K562 (cell line): ENCODE results near the gene ZMYM2. TPM values are rescaled to one million over a fixed set of nuclear protein-coding genes. Genes with fewer than 3 reads are reported as not detected.

Experiments
- ATAC-seq: fragments of 200-7000 bp; cut with Tn5 transposase; 3 replicates; pipeline ENCODE4 v1.9.1; 2020; ENCODE audit warnings: moderate library complexity
- BruUV-seq: library from RNA; stranded (reverse); fragments of 400-500 nt; replicated peaks from 2 replicates; lab custom pipeline; 2021; lab: Mats Ljungman, UMichigan
- CTCF ChIA-PET: fragments of 300-600 bp; formaldehyde crosslinking; extraction: SDS; loops from one replicate; lab custom pipeline; 2021; ENCODE audit warnings: low intra/inter-chr PET ratio; lab: Yijun Ruan, JAX
- POLR2A ChIA-PET: fragments of 300-600, 350-650 bp; sonication (Branson Sonifier 250); formaldehyde crosslinking; extraction: SDS; loops from one replicate; lab custom pipeline; 2021; ENCODE audit warnings: antibody characterized with exemption, inconsistent platforms; lab: Yijun Ruan, JAX
- DNase-seq, 4 experiments: peaks; one replicate each; pipeline versions ENCODE4 v3.0.0 to v3.0.0-alpha.2; 2011 to 2018; ENCODE audit warnings: low spot score in 3 of 4, mixed read lengths in 3 of 4; ENCODE audit errors: extremely low read depth in 1 of 4
- FAIRE-seq: peaks from 2 replicates; lab custom pipeline; 2011; peaks lifted over from hg19 to GRCh38; lab: Jason Lieb, UNC
- H2AFZ ChIP-seq: 2 replicates; pipeline ENCODE4 v1.6.0; 2011; ENCODE audit warnings: low read depth, low read length, control low read depth, inconsistent platforms
- H3K27ac ChIP-seq: fragments of 200-600 bp; 3 replicates; pipeline ENCODE4 v1.8.0; 2011; ENCODE audit warnings: low read depth, mild to moderate bottlenecking, control low read depth, inconsistent platforms, low read length, moderate library complexity, mixed read lengths; ENCODE audit errors: extremely low read depth
- H3K27me3 ChIP-seq, 2 experiments: fragments of 300-600 bp in 1 of 2; 2 replicates in 1 of 2; 3 replicates in 1 of 2; pipeline versions ENCODE4 v1.6.0 to v1.8.0; 2011; ENCODE audit warnings: inconsistent platforms in 2 of 2, low read length in 2 of 2, mild to moderate bottlenecking in 1 of 2, mixed read lengths in 1 of 2, moderate library complexity in 1 of 2; ENCODE audit not compliant: control insufficient read depth in 2 of 2, insufficient read depth in 2 of 2
- H3K36me3 ChIP-seq: fragments of 300-600 bp; 3 replicates; pipeline ENCODE4 v1.8.0; 2011; ENCODE audit warnings: mild to moderate bottlenecking, low read length, inconsistent platforms; ENCODE audit not compliant: control insufficient read depth, insufficient read depth
- H3K4me1 ChIP-seq, 2 experiments: fragments of 200-600 bp in 1 of 2; replicated peaks in 1 of 2; 2 replicates in 1 of 2; 3 replicates in 1 of 2; pipeline versions ENCODE4 v1.5.1 to v1.8.0; 2011; ENCODE audit warnings: inconsistent platforms in 2 of 2, low read length in 2 of 2, mild to moderate bottlenecking in 1 of 2, mixed read lengths in 1 of 2, moderate library complexity in 1 of 2; ENCODE audit not compliant: control insufficient read depth in 2 of 2, insufficient read depth in 2 of 2
- H3K4me2 ChIP-seq: 2 replicates; pipeline ENCODE4 v1.6.1; 2011; ENCODE audit warnings: low read length, control low read depth, inconsistent platforms, mixed read lengths; ENCODE audit not compliant: insufficient read depth
- H3K4me3 ChIP-seq: fragments of 200-600 bp; sonication (generic), shearing (Covaris generic); 2 replicates; pipeline ENCODE4 v1.5.1; 2016; ENCODE audit warnings: control low read depth, inconsistent platforms
- H3K79me2 ChIP-seq: fragments of 200-600 bp; 3 replicates; pipeline ENCODE4 v1.8.0; 2011; ENCODE audit warnings: low read length, inconsistent platforms; ENCODE audit not compliant: control insufficient read depth, insufficient read depth
- H3K9ac ChIP-seq, 2 experiments: 2 replicates each; pipeline versions ENCODE4 v1.6.0 to v1.6.1; 2011; ENCODE audit warnings: low read depth in 2 of 2, low read length in 2 of 2, control low read depth in 1 of 2, inconsistent platforms in 1 of 2, mild to moderate bottlenecking in 1 of 2, mixed read lengths in 1 of 2; ENCODE audit not compliant: insufficient read depth in 1 of 2
- H3K9me1 ChIP-seq: one replicate; pipeline ENCODE4 v1.6.0; 2011; ENCODE audit warnings: inconsistent platforms, mild to moderate bottlenecking, low read length, moderate library complexity; ENCODE audit not compliant: control insufficient read depth, insufficient read depth
- H3K9me3 ChIP-seq: replicated peaks from 2 replicates; pipeline ENCODE4 v1.5.1; 2011; ENCODE audit warnings: low read depth, low read length, inconsistent platforms; ENCODE audit not compliant: control insufficient read depth, insufficient read depth
- H4K20me1 ChIP-seq: replicated peaks from 2 replicates; pipeline ENCODE4 v1.6.1; 2011; ENCODE audit warnings: low read length, inconsistent platforms, mixed read lengths; ENCODE audit not compliant: control insufficient read depth, insufficient read depth
- DIDO1 ChIP-seq: fragments of 450-650 bp; IDR thresholded peaks from 2 replicates; pipeline ENCODE4 v1.6.1; 2016; ENCODE audit warnings: low read depth, missing biosample characterization, missing genetic modification characterization
- GATA2 ChIP-seq: sonication (generic); formaldehyde crosslinking; IDR thresholded peaks from 2 replicates; pipeline ENCODE4 v1.4.0; 2020; ENCODE audit warnings: mild to moderate bottlenecking, missing genetic modification reagents
- HNRNPLL ChIP-seq: fragments of 200-400 bp; formaldehyde crosslinking; IDR thresholded peaks from 2 replicates; pipeline ENCODE4 v1.6.1; 2017; ENCODE audit warnings: low read length, low read depth, mild to moderate bottlenecking; ENCODE audit not compliant: poor library complexity, severe bottlenecking
- MTF1 ChIP-seq: fragments of 250-450 bp; sonication (Bioruptor Pico); IDR thresholded peaks from 2 replicates; pipeline ENCODE4 v1.9.0; 2021; ENCODE audit warnings: moderate library complexity, mild to moderate bottlenecking, inconsistent platforms, borderline replicate concordance
- NFRKB ChIP-seq: fragments of 450-650 bp; IDR thresholded peaks from 2 replicates; pipeline ENCODE4 v1.6.1; 2016; ENCODE audit warnings: low read depth
- PRMT5 ChIP-seq: sonication (generic); formaldehyde crosslinking; IDR thresholded peaks from 2 replicates; pipeline ENCODE4 v1.5.0; 2020; ENCODE audit warnings: missing genetic modification reagents
- SIRT6 ChIP-seq: IDR thresholded peaks from one replicate; pipeline ENCODE4 v1.6.1; 2012; ENCODE audit warnings: low read depth, mild to moderate bottlenecking, control low read depth, inconsistent platforms, low read length, moderate library complexity
- SMARCA5 ChIP-seq: fragments of 450-650 bp; IDR thresholded peaks from 2 replicates; pipeline ENCODE4 v1.6.1; 2016
- SREBF2 ChIP-seq: sonication (generic); formaldehyde crosslinking; IDR thresholded peaks from 2 replicates; pipeline ENCODE4 v1.4.0; 2020; ENCODE audit warnings: mild to moderate bottlenecking, missing genetic modification reagents
- ZBTB12 ChIP-seq: fragments of 250-450 bp; sonication (Bioruptor Pico); IDR thresholded peaks from 2 replicates; pipeline ENCODE4 v1.4.0; 2020
- ZNF785 ChIP-seq: fragments of 250-450 bp; sonication (Bioruptor Pico); IDR thresholded peaks from 2 replicates; pipeline ENCODE4 v1.4.0; 2020; ENCODE audit warnings: mild to moderate bottlenecking
- WGBS: fragments of 100-300 bp; shearing (Covaris generic); methylation state at CpG from one replicate; pipeline ENCODE4 v1.1.6; 2016; ENCODE audit warnings: low coverage, mixed read lengths; ENCODE audit not compliant: insufficient coverage; ENCODE audit errors: missing lambda C conversion rate; 5-methylcytosine and 5-hydroxymethylcytosine counted together
- in situ Hi-C: fragments of 300-500 bp; cut with MboI; formaldehyde crosslinking; loops from 4 replicates; pipeline ENCODE4 v1.15.0; 2018; ENCODE audit warnings: inconsistent platforms, mixed read lengths
- intact Hi-C: fragments of 100-400 bp; cut with micrococcal nuclease; formaldehyde crosslinking; loops from 2 replicates; pipeline ENCODE4 v1.14.2; 2022
- polyA plus RNA-seq, 8 experiments: library from polyadenylated mRNA; depleted of rRNA in 4 of 8; stranded (reverse) in 5 of 8; unstranded in 3 of 8; fragments of >200 nt; fragmentation: Nextera tagmentation in 2 of 8; fragmentation: Illumina TruSeq in 1 of 8; extraction: Ambion mirVana in 2 of 8; extraction: Trizol in 1 of 8; gene quantifications; 2 replicates each; pipeline versions ENCODE4 v1.2.1 to v1.2.3, GENCODE V29; 2011 to 2014; ENCODE audit warnings: inconsistent platforms in 1 of 8, missing spikeins in 1 of 8
- total RNA-seq, 7 experiments: library from RNA; depleted of rRNA in 6 of 7; stranded (reverse); fragments of >200 nt in 6 of 7; fragmentation: Illumina TruSeq in 2 of 7; extraction: Trizol in 2 of 7; gene quantifications; 2 replicates each; pipeline versions ENCODE4 v1.2.1 to v1.2.3, GENCODE V29; 2011 to 2021; ENCODE audit warnings: low replicate concordance in 1 of 7
- TF ChIP-seq, protein P1 (sequence below), 2 experiments: IDR thresholded peaks; 2 replicates each; pipeline ENCODE4 v1.6.1; 2011; ENCODE audit warnings: borderline replicate concordance in 1 of 2, control low read depth in 1 of 2, low read depth in 1 of 2, low read length in 1 of 2, mild to moderate bottlenecking in 1 of 2, mixed read lengths in 1 of 2, moderate library complexity in 1 of 2; ENCODE audit not compliant: insufficient read depth in 1 of 2, insufficient read length in 1 of 2, poor library complexity in 1 of 2, severe bottlenecking in 1 of 2; ENCODE audit errors: extremely low read depth in 1 of 2
- TF ChIP-seq, protein P2 (sequence below): fragments of 450-650 bp; formaldehyde crosslinking; IDR thresholded peaks from 2 replicates; pipeline ENCODE4 v1.4.0; 2020; ENCODE audit warnings: mild to moderate bottlenecking, moderate library complexity
- TF ChIP-seq, protein P3 (sequence below): fragments of 450-650 bp; formaldehyde crosslinking; IDR thresholded peaks from 2 replicates; pipeline ENCODE4 v1.4.0; 2020; ENCODE audit warnings: mild to moderate bottlenecking, mixed read lengths

ZMYM2 gene
- total and polyA plus RNA-seq, 9 of the 15 experiments (the other 6 are each of a cell fraction or from before 2014, with no cell fraction given): 5.0 to 48.8 (median 26.8) TPM

- no peaks in the 10 kb centered on the region for H3K79me2 ChIP-seq
- H3K9ac ChIP-seq: no peak overlapping the region
These were observed 107.0 kb downstream of the ZMYM2 start for GRCh38 chr13:20065516-20065915.

More at GRCh38 chr13:20065516-20065915, 107.0 kb downstream of the ZMYM2 start:
- ChIA-PET CTCF (no interaction called here), POLR2A (no interaction called here)
- H3K27me3 ChIP-seq: no peaks in the 10 kb centered on the region
- no peaks in the 10 kb centered on the region for H3K4me1 ChIP-seq
- in situ Hi-C loops: no loop called here
- H3K36me3 ChIP-seq: peaks cover 44% of the 10 kb centered on the region; the same call in 2 of the 3 replicates
- FAIRE-seq (no peak), DNase-seq (no peak), ATAC-seq (no peak)
- TF ChIP-seq, protein P1, sequence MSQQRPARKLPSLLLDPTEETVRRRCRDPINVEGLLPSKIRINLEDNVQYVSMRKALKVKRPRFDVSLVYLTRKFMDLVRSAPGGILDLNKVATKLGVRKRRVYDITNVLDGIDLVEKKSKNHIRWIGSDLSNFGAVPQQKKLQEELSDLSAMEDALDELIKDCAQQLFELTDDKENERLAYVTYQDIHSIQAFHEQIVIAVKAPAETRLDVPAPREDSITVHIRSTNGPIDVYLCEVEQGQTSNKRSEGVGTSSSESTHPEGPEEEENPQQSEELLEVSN (IDR thresholded peaks at IDR 0.05; ENCODE audit: borderline replicate concordance in 1 of 2, extremely low read depth in 1 of 2, insufficient read depth in 1 of 2, insufficient read length in 1 of 2, low read depth in 1 of 2, low read length in 1 of 2, poor library complexity in 1 of 2, severe bottlenecking in 1 of 2): no peak
- TF ChIP-seq DIDO1: no peak
- TF ChIP-seq MTF1: no peak
- TF ChIP-seq NFRKB: no peak
- no peak for TF ChIP-seq SMARCA5
- TF ChIP-seq GATA2 (CRISPR knock-in tag): no peak
- no peak for TF ChIP-seq SIRT6
- no peak for TF ChIP-seq PRMT5 (CRISPR knock-in tag)
- no peak for TF ChIP-seq SREBF2 (CRISPR knock-in tag)
- TF ChIP-seq ZBTB12 (CRISPR knock-in tag): no peak
- TF ChIP-seq, protein P2, sequence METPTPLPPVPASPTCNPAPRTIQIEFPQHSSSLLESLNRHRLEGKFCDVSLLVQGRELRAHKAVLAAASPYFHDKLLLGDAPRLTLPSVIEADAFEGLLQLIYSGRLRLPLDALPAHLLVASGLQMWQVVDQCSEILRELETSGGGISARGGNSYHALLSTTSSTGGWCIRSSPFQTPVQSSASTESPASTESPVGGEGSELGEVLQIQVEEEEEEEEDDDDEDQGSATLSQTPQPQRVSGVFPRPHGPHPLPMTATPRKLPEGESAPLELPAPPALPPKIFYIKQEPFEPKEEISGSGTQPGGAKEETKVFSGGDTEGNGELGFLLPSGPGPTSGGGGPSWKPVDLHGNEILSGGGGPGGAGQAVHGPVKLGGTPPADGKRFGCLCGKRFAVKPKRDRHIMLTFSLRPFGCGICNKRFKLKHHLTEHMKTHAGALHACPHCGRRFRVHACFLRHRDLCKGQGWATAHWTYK (CRISPR knock-in tag): no peak
- TF ChIP-seq HNRNPLL: no peak
- TF ChIP-seq, protein P3, sequence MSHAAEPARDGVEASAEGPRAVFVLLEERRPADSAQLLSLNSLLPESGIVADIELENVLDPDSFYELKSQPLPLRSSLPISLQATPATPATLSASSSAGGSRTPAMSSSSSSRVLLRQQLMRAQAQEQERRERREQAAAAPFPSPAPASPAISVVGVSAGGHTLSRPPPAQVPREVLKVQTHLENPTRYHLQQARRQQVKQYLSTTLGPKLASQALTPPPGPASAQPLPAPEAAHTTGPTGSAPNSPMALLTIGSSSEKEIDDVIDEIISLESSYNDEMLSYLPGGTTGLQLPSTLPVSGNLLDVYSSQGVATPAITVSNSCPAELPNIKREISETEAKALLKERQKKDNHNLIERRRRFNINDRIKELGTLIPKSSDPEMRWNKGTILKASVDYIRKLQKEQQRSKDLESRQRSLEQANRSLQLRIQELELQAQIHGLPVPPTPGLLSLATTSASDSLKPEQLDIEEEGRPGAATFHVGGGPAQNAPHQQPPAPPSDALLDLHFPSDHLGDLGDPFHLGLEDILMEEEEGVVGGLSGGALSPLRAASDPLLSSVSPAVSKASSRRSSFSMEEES (CRISPR knock-in tag): no peak
- TF ChIP-seq ZNF785 (CRISPR knock-in tag): no peak
- no peak overlapping the region for H2AFZ ChIP-seq
- intact Hi-C loops: no loop called here
- WGBS: 93% methylated on average over 4 of the region's 5 CpGs
- no peaks in the 10 kb centered on the region for H3K9me3 ChIP-seq
- no peaks in the 10 kb centered on the region for H4K20me1 ChIP-seq
- no TSS peak for BruUV-seq
- H3K9me1 ChIP-seq: no peaks in the 10 kb centered on the region
- no peak overlapping the region for H3K4me3 ChIP-seq
- no peak overlapping the region for H3K27ac ChIP-seq
- H3K4me2 ChIP-seq: no peak overlapping the region
